HEK293 (cell line): ENCODE results near the gene POLL.

ENCODE experiments used
- GLI2 ChIP-seq: fragments of 450-650 bp; formaldehyde crosslinking; IDR thresholded peaks from 2 replicates; pipeline ENCODE4; 2017; ENCODE audit warnings: missing biosample characterization, missing genetic modification characterization, low read depth, borderline replicate concordance
- GLIS2 ChIP-seq: fragments of 450-650 bp; formaldehyde crosslinking; IDR thresholded peaks from 2 replicates; pipeline ENCODE4 v1.5.1; 2016; ENCODE audit warnings: missing biosample characterization, missing genetic modification characterization
- INSM2 ChIP-seq: fragments of 450-650 bp; formaldehyde crosslinking; IDR thresholded peaks from 2 replicates; pipeline ENCODE4 v1.5.1; 2016; ENCODE audit warnings: missing biosample characterization, missing genetic modification characterization
- MYNN ChIP-seq: fragments of 450-650 bp; formaldehyde crosslinking; IDR thresholded peaks from 2 replicates; pipeline ENCODE4 v1.5.1; 2016; ENCODE audit warnings: missing biosample characterization, missing genetic modification characterization, borderline replicate concordance
- PRDM10 ChIP-seq: fragments of 450-650 bp; formaldehyde crosslinking; IDR thresholded peaks from 2 replicates; pipeline ENCODE4 v1.5.1; 2016; ENCODE audit warnings: missing biosample characterization, missing genetic modification characterization
- SALL2 ChIP-seq: fragments of 450-650 bp; formaldehyde crosslinking; IDR thresholded peaks from 2 replicates; pipeline ENCODE4 v1.5.0; 2017; ENCODE audit warnings: missing biosample characterization, mild to moderate bottlenecking, missing genetic modification characterization, borderline replicate concordance
- WT1 ChIP-seq: fragments of 450-650 bp; formaldehyde crosslinking; IDR thresholded peaks from 2 replicates; pipeline ENCODE4 v1.5.1; 2016; ENCODE audit warnings: missing biosample characterization, missing genetic modification characterization
- ZBTB10 ChIP-seq: fragments of 450-650 bp; formaldehyde crosslinking; IDR thresholded peaks from 2 replicates; pipeline ENCODE4 v1.5.1; 2016; ENCODE audit warnings: missing biosample characterization, missing genetic modification characterization
- ZBTB17 ChIP-seq: fragments of 450-650 bp; formaldehyde crosslinking; IDR thresholded peaks from 2 replicates; pipeline ENCODE4 v1.5.1; 2016; ENCODE audit warnings: missing biosample characterization, missing genetic modification characterization
- ZBTB21 ChIP-seq: fragments of 450-650 bp; formaldehyde crosslinking; IDR thresholded peaks from 2 replicates; pipeline ENCODE4 v1.5.1; 2017; ENCODE audit warnings: missing biosample characterization, missing genetic modification characterization
- ZFHX2 ChIP-seq: fragments of 450-650 bp; formaldehyde crosslinking; conservative IDR thresholded peaks from 2 replicates; pipeline ENCODE4 v1.5.1; 2016; ENCODE audit warnings: missing biosample characterization, missing genetic modification characterization
- ZNF133 ChIP-seq: fragments of 450-650 bp; formaldehyde crosslinking; IDR thresholded peaks from 2 replicates; pipeline ENCODE4 v1.5.1; 2016; ENCODE audit warnings: missing biosample characterization, missing genetic modification characterization
- ZNF18 ChIP-seq: fragments of 450-650 bp; formaldehyde crosslinking; IDR thresholded peaks from 2 replicates; pipeline ENCODE4 v1.5.1; 2016; ENCODE audit warnings: missing biosample characterization, missing genetic modification characterization
- ZNF214 ChIP-seq: fragments of 450-650 bp; formaldehyde crosslinking; IDR thresholded peaks from 2 replicates; pipeline ENCODE4 v1.5.1; 2017; ENCODE audit warnings: missing biosample characterization, mild to moderate bottlenecking, missing genetic modification characterization, borderline replicate concordance
- ZNF223 ChIP-seq: fragments of 450-650 bp; formaldehyde crosslinking; IDR thresholded peaks from 2 replicates; pipeline ENCODE4 v1.5.1; 2016; ENCODE audit warnings: missing biosample characterization, missing genetic modification characterization
- ZNF274 ChIP-seq, 2 experiments: fragments of 200-500 bp in 1 of 2; fragments of 450-650 bp in 1 of 2; sonication (Bioruptor generic) in 1 of 2; formaldehyde crosslinking in 1 of 2; IDR thresholded peaks; 2 replicates each; pipeline versions ENCODE4 v1.5.1 to v1.6.1; 2014 to 2016; ENCODE audit warnings: borderline replicate concordance in 1 of 2, inconsistent platforms in 1 of 2, low read length in 1 of 2, missing biosample characterization in 1 of 2, missing genetic modification characterization in 1 of 2
- ZNF335 ChIP-seq: fragments of 450-650 bp; formaldehyde crosslinking; conservative IDR thresholded peaks from 2 replicates; pipeline ENCODE4 v1.5.1; 2016; ENCODE audit warnings: missing biosample characterization, missing genetic modification characterization
- ZNF362 ChIP-seq: fragments of 450-650 bp; formaldehyde crosslinking; IDR thresholded peaks from 2 replicates; pipeline ENCODE4 v1.5.1; 2016; ENCODE audit warnings: missing biosample characterization, missing genetic modification characterization
- ZNF37A ChIP-seq: fragments of 450-650 bp; IDR thresholded peaks from 2 replicates; pipeline ENCODE4 v1.5.1; 2018; ENCODE audit warnings: missing biosample characterization, missing genetic modification characterization
- ZNF473 ChIP-seq: fragments of 450-650 bp; formaldehyde crosslinking; IDR thresholded peaks from 2 replicates; pipeline ENCODE4 v1.5.1; 2017; ENCODE audit warnings: missing biosample characterization, missing genetic modification characterization
- ZNF529 ChIP-seq: fragments of 450-650 bp; formaldehyde crosslinking; IDR thresholded peaks from 2 replicates; pipeline ENCODE4 v1.5.1; 2017; ENCODE audit warnings: missing genetic modification characterization, missing biosample characterization; ENCODE audit not compliant: insufficient replicate concordance
- ZNF639 ChIP-seq: fragments of 450-650 bp; formaldehyde crosslinking; IDR thresholded peaks from 2 replicates; pipeline ENCODE4 v1.5.1; 2016; ENCODE audit warnings: missing biosample characterization, missing genetic modification characterization
- ZNF747 ChIP-seq: fragments of 450-650 bp; formaldehyde crosslinking; IDR thresholded peaks from 2 replicates; pipeline ENCODE4 v1.5.1; 2016; ENCODE audit warnings: missing biosample characterization, missing genetic modification characterization
- ZSCAN5A ChIP-seq: fragments of 450-650 bp; formaldehyde crosslinking; IDR thresholded peaks from 2 replicates; pipeline ENCODE4 v1.5.1; 2016; ENCODE audit warnings: missing biosample characterization, missing genetic modification characterization

Gene POLL

GRCh38 chr10:101569622-101570427 is 18.2 kb downstream of the POLL start (continued):
- TF ChIP-seq MYNN (tag by site-specific recombination) (no peak), ZBTB21 (tag by site-specific recombination) (no peak), WT1 (tag by site-specific recombination) (peak; percentile 39; the same call in 1 of the 2 replicates), ZNF133 (no peak), ZNF335 (tag by site-specific recombination) (peak; percentile 66), ZNF747 (tag by site-specific recombination) (no peak), INSM2 (tag by site-specific recombination) (0 out of 2 replicates have a peak, but pooled peaks have one; percentile 58), ZNF473 (tag by site-specific recombination) (no peak), ZNF529 (tag by site-specific recombination) (no peak), ZNF639 (no peak), SALL2 (tag by site-specific recombination) (no peak), GLI2 (tag by site-specific recombination) (no peak), ZNF274 (IDR thresholded peaks at IDR 0.05; ENCODE audit: low read length) (no peak), ZNF274 (tag by site-specific recombination; IDR thresholded peaks at IDR 0.05; ENCODE audit: borderline replicate concordance) (no peak), ZBTB10 (tag by site-specific recombination) (peak; percentile 97), ZNF214 (tag by site-specific recombination) (no peak), ZSCAN5A (tag by site-specific recombination) (no peak), ZNF37A (tag by site-specific recombination) (no peak), PRDM10 (tag by site-specific recombination) (peak; percentile 26; the same call in 1 of the 2 replicates), ZBTB17 (peak; percentile 59; the same call in 1 of the 2 replicates), GLIS2 (tag by site-specific recombination) (peak; percentile 99), ZFHX2 (tag by site-specific recombination) (peak; percentile 88), ZNF18 (tag by site-specific recombination) (peak; percentile 82; the same call in 1 of the 2 replicates), ZNF362 (no peak), ZNF223 (tag by site-specific recombination) (no peak)
